HepG2 (cell line): ENCODE data around the gene KSR1. TPM values are rescaled to one million over a fixed set of nuclear protein-coding genes. Genes with fewer than 3 reads are reported as not detected.
A peak's percentile ranks its signal among the peaks of the same experiment; 100 is the strongest.

Experiments
- ADNP ChIP-seq: sonication (generic); formaldehyde crosslinking; IDR thresholded peaks from 2 replicates; pipeline ENCODE4 v1.4.0; 2020; ENCODE audit warnings: missing genetic modification reagents
- CHD4 ChIP-seq: fragments of 200-600 bp; sonication (generic); IDR thresholded peaks from 2 replicates; pipeline ENCODE4 v1.7.0; 2017; ENCODE audit warnings: mild to moderate bottlenecking, low read length, borderline replicate concordance
- CREB1 ChIP-seq, 2 experiments: fragments of 450-650 bp in 1 of 2; IDR thresholded peaks; 2 replicates each; pipeline ENCODE4 v1.6.1; 2016 to 2017; ENCODE audit warnings: control low read depth in 1 of 2, mild to moderate bottlenecking in 1 of 2, missing compliant biosample characterization in 1 of 2, missing genetic modification characterization in 1 of 2
- KAT7 ChIP-seq: IDR thresholded peaks from 2 replicates; pipeline ENCODE4 v1.6.1; 2018; ENCODE audit warnings: borderline replicate concordance, missing compliant biosample characterization
- KLF13 ChIP-seq: sonication (generic); formaldehyde crosslinking; IDR thresholded peaks from 2 replicates; pipeline ENCODE4 v1.4.0; 2020; ENCODE audit warnings: mild to moderate bottlenecking, missing genetic modification reagents
- KLF15 ChIP-seq: sonication (generic); formaldehyde crosslinking; IDR thresholded peaks from 2 replicates; pipeline ENCODE4 v1.8.1; 2023; ENCODE audit warnings: borderline replicate concordance, mild to moderate bottlenecking, inconsistent platforms, missing genetic modification reagents, mixed read lengths
- MXD4 ChIP-seq: IDR thresholded peaks from 2 replicates; pipeline ENCODE4 v1.6.1; 2016; ENCODE audit warnings: mild to moderate bottlenecking, missing biosample characterization, missing genetic modification reagents
- MYC ChIP-seq: sonication (generic); formaldehyde crosslinking; IDR thresholded peaks from 2 replicates; pipeline ENCODE4 v1.9.0; 2021; ENCODE audit warnings: missing genetic modification reagents, borderline replicate concordance
- MYNN ChIP-seq: sonication (generic); formaldehyde crosslinking; IDR thresholded peaks from 2 replicates; pipeline ENCODE4 v1.4.0; 2020; ENCODE audit warnings: mild to moderate bottlenecking, low read depth, missing genetic modification reagents
- NFKB2 ChIP-seq: sonication (generic); formaldehyde crosslinking; IDR thresholded peaks from 2 replicates; pipeline ENCODE4 v1.4.0; 2020; ENCODE audit warnings: missing genetic modification reagents, borderline replicate concordance
- NONO ChIP-seq, 2 experiments: fragments of 450-650 bp in 1 of 2; sonication (generic) in 1 of 2; formaldehyde crosslinking in 1 of 2; IDR thresholded peaks in 1 of 2; conservative IDR thresholded peaks in 1 of 2; 2 replicates each; pipeline versions ENCODE4 v1.6.1 to v1.8.0; 2017 to 2022; ENCODE audit warnings: mild to moderate bottlenecking in 1 of 2, missing genetic modification reagents in 1 of 2, moderate library complexity in 1 of 2
- RFXANK ChIP-seq: IDR thresholded peaks from 2 replicates; pipeline ENCODE4 v1.6.1; 2016
- SOX13 ChIP-seq, 3 experiments: fragments of 450-650 bp in 1 of 3; sonication (generic) in 1 of 3; formaldehyde crosslinking in 1 of 3; IDR thresholded peaks in 2 of 3; conservative IDR thresholded peaks in 1 of 3; 2 replicates each; pipeline versions ENCODE4 v1.5.0 to v1.6.1; 2016 to 2020; ENCODE audit warnings: antibody characterized with exemption in 1 of 3, mild to moderate bottlenecking in 1 of 3, missing compliant biosample characterization in 1 of 3, missing genetic modification reagents in 1 of 3, moderate library complexity in 1 of 3
- SRSF1 ChIP-seq: fragments of 200-400 bp; formaldehyde crosslinking; optimal IDR thresholded peaks from 2 replicates; pipeline ENCODE3; 2017; ENCODE audit warnings: mild to moderate bottlenecking, low read depth, low read length, moderate library complexity
- TRIM24 ChIP-seq: sonication (generic); formaldehyde crosslinking; IDR thresholded peaks from 2 replicates; pipeline ENCODE4 v1.8.0; 2022; ENCODE audit warnings: mild to moderate bottlenecking, missing genetic modification reagents
- ZNF7 ChIP-seq: IDR thresholded peaks from 2 replicates; pipeline ENCODE4 v1.6.1; 2016; ENCODE audit warnings: missing biosample characterization, missing genetic modification reagents
- ZNF83 ChIP-seq: sonication (generic); formaldehyde crosslinking; IDR thresholded peaks from 2 replicates; pipeline ENCODE4 v1.4.0; 2020; ENCODE audit warnings: missing genetic modification reagents, mild to moderate bottlenecking, borderline replicate concordance
- ZNF891 ChIP-seq: sonication (generic); formaldehyde crosslinking; IDR thresholded peaks from 2 replicates; pipeline ENCODE4 v1.5.0; 2020; ENCODE audit warnings: mild to moderate bottlenecking, missing genetic modification reagents
- polyA plus RNA-seq, 8 experiments: library from polyadenylated mRNA; depleted of rRNA in 3 of 8; stranded (reverse) in 7 of 8; unstranded in 1 of 8; fragments of >200 nt; fragmentation: Illumina TruSeq in 4 of 8; extraction: Trizol in 4 of 8; gene quantifications; 2 replicates each; pipeline versions ENCODE4 v1.2.1 to v1.2.3, GENCODE V29; 2011 to 2016; ENCODE audit warnings: low read depth in 4 of 8, missing spikeins in 1 of 8, mixed read lengths in 1 of 8; ENCODE audit not compliant: insufficient read depth in 1 of 8
- total RNA-seq, 5 experiments: library from RNA; depleted of rRNA; stranded (reverse); fragments of >200 nt; fragmentation: Illumina TruSeq; extraction: Trizol; gene quantifications; 2 replicates each; pipeline ENCODE4 v1.2.3, GENCODE V29; 2016; ENCODE audit warnings: low read depth in 1 of 5
- TF ChIP-seq, protein P1 (sequence below): sonication (generic); formaldehyde crosslinking; IDR thresholded peaks from 2 replicates; pipeline ENCODE4 v1.4.0; 2020; ENCODE audit warnings: missing genetic modification reagents, borderline replicate concordance
- TF ChIP-seq, protein P2 (sequence below): fragments of 450-650 bp; IDR thresholded peaks from 2 replicates; pipeline ENCODE4 v1.6.1; 2016
- TF ChIP-seq, protein P3 (sequence below), 2 experiments: IDR thresholded peaks; 2 replicates each; pipeline ENCODE4 v1.6.1; 2011 to 2012; ENCODE audit warnings: low read length in 2 of 2, borderline replicate concordance in 1 of 2, low read depth in 1 of 2, mild to moderate bottlenecking in 1 of 2, moderate library complexity in 1 of 2

Gene KSR1
- total and polyA plus RNA-seq, 2 of the 13 experiments (the other 11 are each of a cell fraction or from before 2014, with no cell fraction given) = 10.1 to 16.6 TPM

DNA sequence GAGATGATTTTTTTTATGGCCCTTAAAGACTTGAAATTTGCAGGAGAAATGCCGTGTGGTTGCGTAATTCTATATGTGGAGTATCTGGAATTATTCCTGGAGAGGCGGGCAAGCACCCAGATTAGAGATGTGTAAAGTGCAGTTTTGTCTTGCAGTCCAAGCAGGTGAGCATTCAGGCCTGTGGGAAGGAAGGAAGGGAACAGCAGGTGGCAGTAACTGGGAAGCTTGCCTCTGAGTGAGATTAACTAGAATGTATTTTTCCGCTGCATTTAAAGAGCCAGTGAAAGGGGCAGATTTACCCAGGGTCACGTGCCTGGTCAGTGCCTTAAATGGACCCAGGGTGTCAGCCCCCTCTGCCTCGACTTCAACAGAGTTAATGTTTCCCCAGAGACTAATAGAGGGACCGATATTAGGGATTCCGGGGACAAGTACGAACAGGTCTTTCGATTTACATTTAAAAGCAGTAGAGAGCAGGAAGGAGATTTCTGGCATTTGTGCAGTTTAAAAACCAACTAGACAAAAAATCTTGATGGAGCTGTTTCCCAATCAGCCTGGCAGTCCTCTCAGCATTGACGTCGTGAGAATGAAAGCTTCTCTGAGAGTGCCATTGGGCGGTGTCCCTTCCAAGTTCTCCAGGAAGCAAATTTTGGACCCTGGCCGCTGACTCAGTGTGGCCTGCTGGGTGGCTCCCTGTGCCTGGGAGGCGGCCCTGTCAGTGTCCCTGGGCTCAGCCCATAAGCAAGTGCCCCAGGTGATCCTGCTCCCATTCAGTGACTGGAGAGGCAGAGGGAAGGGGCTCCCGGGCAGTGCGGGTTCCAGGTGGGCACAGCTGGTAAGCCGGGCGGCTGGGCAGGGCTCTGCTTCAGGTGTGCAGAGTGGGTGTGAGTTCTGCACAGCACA lies 38.2 kb downstream of the KSR1 start (continued):
- TF ChIP-seq, protein P1, sequence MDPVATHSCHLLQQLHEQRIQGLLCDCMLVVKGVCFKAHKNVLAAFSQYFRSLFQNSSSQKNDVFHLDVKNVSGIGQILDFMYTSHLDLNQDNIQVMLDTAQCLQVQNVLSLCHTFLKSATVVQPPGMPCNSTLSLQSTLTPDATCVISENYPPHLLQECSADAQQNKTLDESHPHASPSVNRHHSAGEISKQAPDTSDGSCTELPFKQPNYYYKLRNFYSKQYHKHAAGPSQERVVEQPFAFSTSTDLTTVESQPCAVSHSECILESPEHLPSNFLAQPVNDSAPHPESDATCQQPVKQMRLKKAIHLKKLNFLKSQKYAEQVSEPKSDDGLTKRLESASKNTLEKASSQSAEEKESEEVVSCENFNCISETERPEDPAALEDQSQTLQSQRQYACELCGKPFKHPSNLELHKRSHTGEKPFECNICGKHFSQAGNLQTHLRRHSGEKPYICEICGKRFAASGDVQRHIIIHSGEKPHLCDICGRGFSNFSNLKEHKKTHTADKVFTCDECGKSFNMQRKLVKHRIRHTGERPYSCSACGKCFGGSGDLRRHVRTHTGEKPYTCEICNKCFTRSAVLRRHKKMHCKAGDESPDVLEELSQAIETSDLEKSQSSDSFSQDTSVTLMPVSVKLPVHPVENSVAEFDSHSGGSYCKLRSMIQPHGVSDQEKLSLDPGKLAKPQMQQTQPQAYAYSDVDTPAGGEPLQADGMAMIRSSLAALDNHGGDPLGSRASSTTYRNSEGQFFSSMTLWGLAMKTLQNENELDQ = no peak
- TF ChIP-seq CREB1 (IDR thresholded peaks at IDR 0.05) (no peak), CREB1 (CRISPR knock-in tag; IDR thresholded peaks at IDR 0.05) (peak; percentile 37), ZNF891 (CRISPR knock-in tag) (no peak), SRSF1 (no peak), KLF13 (no peak), KLF15 (CRISPR knock-in tag) (no peak), ZNF83 (CRISPR knock-in tag) (no peak), MYC (peak; percentile 14; the same call in 1 of the 2 replicates), NONO (IDR thresholded peaks at IDR 0.05) (no peak), NONO (CRISPR knock-in tag; conservative IDR thresholded peaks at IDR 0.05) (no peak), ZNF7 (CRISPR knock-in tag) (no peak), RFXANK (CRISPR knock-in tag) (no peak), MYNN (CRISPR knock-in tag) (no peak), CHD4 (peak; percentile 36; the same call in 1 of the 2 replicates), TRIM24 (CRISPR knock-in tag) (no peak), ADNP (CRISPR knock-in tag) (no peak), MXD4 (peak; percentile 33; the same call in 1 of the 2 replicates), SOX13 (IDR thresholded peaks at IDR 0.05) (no peak), SOX13 (CRISPR knock-in tag; conservative IDR thresholded peaks at IDR 0.05 in 1 of 2, IDR thresholded peaks at IDR 0.05 in 1 of 2) (no peak), NFKB2 (0 out of 2 replicates have a peak, but pooled peaks have one; percentile 40), KAT7 (CRISPR knock-in tag) (no peak)
- TF ChIP-seq, protein P2, sequence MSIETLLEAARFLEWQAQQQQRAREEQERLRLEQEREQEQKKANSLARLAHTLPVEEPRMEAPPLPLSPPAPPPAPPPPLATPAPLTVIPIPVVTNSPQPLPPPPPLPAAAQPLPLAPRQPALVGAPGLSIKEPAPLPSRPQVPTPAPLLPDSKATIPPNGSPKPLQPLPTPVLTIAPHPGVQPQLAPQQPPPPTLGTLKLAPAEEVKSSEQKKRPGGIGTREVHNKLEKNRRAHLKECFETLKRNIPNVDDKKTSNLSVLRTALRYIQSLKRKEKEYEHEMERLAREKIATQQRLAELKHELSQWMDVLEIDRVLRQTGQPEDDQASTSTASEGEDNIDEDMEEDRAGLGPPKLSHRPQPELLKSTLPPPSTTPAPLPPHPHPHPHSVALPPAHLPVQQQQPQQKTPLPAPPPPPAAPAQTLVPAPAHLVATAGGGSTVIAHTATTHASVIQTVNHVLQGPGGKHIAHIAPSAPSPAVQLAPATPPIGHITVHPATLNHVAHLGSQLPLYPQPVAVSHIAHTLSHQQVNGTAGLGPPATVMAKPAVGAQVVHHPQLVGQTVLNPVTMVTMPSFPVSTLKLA = no peak
- TF ChIP-seq, protein P3, sequence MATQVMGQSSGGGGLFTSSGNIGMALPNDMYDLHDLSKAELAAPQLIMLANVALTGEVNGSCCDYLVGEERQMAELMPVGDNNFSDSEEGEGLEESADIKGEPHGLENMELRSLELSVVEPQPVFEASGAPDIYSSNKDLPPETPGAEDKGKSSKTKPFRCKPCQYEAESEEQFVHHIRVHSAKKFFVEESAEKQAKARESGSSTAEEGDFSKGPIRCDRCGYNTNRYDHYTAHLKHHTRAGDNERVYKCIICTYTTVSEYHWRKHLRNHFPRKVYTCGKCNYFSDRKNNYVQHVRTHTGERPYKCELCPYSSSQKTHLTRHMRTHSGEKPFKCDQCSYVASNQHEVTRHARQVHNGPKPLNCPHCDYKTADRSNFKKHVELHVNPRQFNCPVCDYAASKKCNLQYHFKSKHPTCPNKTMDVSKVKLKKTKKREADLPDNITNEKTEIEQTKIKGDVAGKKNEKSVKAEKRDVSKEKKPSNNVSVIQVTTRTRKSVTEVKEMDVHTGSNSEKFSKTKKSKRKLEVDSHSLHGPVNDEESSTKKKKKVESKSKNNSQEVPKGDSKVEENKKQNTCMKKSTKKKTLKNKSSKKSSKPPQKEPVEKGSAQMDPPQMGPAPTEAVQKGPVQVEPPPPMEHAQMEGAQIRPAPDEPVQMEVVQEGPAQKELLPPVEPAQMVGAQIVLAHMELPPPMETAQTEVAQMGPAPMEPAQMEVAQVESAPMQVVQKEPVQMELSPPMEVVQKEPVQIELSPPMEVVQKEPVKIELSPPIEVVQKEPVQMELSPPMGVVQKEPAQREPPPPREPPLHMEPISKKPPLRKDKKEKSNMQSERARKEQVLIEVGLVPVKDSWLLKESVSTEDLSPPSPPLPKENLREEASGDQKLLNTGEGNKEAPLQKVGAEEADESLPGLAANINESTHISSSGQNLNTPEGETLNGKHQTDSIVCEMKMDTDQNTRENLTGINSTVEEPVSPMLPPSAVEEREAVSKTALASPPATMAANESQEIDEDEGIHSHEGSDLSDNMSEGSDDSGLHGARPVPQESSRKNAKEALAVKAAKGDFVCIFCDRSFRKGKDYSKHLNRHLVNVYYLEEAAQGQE (IDR thresholded peaks at IDR 0.05; ENCODE audit: borderline replicate concordance in 1 of 2, low read depth in 1 of 2, low read length in 2 of 2) = no peak
